ENCODE results near the gene DUSP7. TPM values are rescaled to one million over a fixed set of nuclear protein-coding genes. Genes with fewer than 3 reads are reported as not detected.

The DUSP7 gene
- total RNA-seq, 1 experiment from 2014 or later, result 16.6 TPM

DNA sequence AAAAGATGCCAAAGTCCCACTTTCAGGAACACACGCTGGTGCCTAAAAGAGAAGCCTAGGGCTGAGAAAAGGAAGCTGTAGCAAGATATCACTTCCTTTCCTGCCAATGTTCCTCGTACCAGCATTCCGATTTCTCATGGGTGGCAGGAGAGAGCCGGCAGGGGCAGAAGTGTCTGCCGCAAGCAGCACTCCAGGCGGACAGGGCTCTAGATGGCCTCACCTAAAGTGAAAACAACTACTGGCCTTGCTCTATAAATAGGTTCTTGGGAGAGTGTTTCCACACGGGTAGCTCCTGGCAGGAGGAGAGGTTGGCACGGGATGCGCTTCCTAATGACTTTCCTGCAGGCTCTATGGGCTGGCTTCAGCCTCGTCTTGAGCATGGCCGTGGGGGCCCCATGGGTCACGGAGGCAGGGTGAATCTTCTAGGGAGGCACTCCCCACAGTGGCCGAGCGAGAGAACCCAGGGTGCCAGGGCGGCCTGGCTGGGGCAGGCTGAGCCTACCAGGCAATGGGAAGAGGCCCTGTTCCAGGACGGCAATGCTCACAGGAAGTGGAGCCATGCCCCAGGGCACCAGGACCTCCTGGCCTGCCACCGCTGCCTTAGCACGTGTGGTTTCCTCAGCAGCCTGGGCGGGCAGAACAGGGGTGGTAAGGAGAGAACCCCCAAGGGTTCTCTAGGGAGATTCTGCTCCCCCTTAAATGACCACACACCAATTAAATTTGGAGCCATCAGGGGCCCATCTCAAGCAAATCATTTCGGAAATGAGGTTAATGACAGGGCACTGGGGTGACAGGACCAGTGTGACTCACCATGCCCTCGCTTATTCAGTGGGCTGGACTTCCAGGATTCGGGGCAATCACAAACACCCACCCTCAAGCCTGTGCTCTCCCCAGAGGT lies 14.6 kb upstream of the DUSP7 start:
- ChIA-PET RAD21 (ENCODE audit: low non-redundant PET in 1 of 2, low total read pairs in 2 of 2, uncharacterized antibody in 2 of 2, unreplicated experiment in 2 of 2) (no interaction called here), CTCF (no interaction called here), POLR2A (no interaction called here)
- H2AFZ ChIP-seq (ENCODE audit: low read depth, low read length, poor library complexity, severe bottlenecking), result no peak overlapping the region
- H3K4me3 ChIP-seq (replicated peaks in 1 of 2; ENCODE audit: low read depth in 1 of 2, low read length in 2 of 2), result no peak overlapping the region
- BruUV-seq (replicated peaks), result no TSS peak
- intact Hi-C loops (cut with micrococcal nuclease), result no loop called here
- TF ChIP-seq ELF1 (IDR thresholded peaks at IDR 0.05; ENCODE audit: borderline replicate concordance, low read depth) (no peak), FOSL1 (IDR thresholded peaks at IDR 0.05; ENCODE audit: low read depth) (no peak), SP1 (IDR thresholded peaks at IDR 0.05; ENCODE audit: low read depth) (no peak), ZNF274 (IDR thresholded peaks at IDR 0.05; ENCODE audit: low read depth, low read length) (no peak), SRF (IDR thresholded peaks at IDR 0.05; ENCODE audit: low read depth) (no peak), EZH2 (IDR thresholded peaks at IDR 0.05) (no peak), JUND (IDR thresholded peaks at IDR 0.05) (no peak), POLR2A (IDR thresholded peaks at IDR 0.05; ENCODE audit: borderline replicate concordance, extremely low read depth, insufficient read depth, insufficient read length) (no peak), EGR1 (IDR thresholded peaks at IDR 0.05; ENCODE audit: low read depth) (no peak), ZFX (IDR thresholded peaks at IDR 0.05) (no peak), CBX3 (IDR thresholded peaks at IDR 0.05; ENCODE audit: low read depth) (no peak), YY1 (IDR thresholded peaks at IDR 0.05; ENCODE audit: extremely low read depth, insufficient replicate concordance, low read depth, low read length) (no peak), POLR2AphosphoS5 (IDR thresholded peaks at IDR 0.05; ENCODE audit: low read depth, low read length) (no peak), SIN3A (IDR thresholded peaks at IDR 0.05; ENCODE audit: low read depth) (no peak), EZH2phosphoT487 (IDR thresholded peaks at IDR 0.05; ENCODE audit: borderline replicate concordance) (no peak)
- TF ChIP-seq, protein P1, sequence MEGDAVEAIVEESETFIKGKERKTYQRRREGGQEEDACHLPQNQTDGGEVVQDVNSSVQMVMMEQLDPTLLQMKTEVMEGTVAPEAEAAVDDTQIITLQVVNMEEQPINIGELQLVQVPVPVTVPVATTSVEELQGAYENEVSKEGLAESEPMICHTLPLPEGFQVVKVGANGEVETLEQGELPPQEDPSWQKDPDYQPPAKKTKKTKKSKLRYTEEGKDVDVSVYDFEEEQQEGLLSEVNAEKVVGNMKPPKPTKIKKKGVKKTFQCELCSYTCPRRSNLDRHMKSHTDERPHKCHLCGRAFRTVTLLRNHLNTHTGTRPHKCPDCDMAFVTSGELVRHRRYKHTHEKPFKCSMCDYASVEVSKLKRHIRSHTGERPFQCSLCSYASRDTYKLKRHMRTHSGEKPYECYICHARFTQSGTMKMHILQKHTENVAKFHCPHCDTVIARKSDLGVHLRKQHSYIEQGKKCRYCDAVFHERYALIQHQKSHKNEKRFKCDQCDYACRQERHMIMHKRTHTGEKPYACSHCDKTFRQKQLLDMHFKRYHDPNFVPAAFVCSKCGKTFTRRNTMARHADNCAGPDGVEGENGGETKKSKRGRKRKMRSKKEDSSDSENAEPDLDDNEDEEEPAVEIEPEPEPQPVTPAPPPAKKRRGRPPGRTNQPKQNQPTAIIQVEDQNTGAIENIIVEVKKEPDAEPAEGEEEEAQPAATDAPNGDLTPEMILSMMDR (IDR thresholded peaks at IDR 0.05 in 2 of 3, conservative IDR thresholded peaks at IDR 0.05 in 1 of 3; ENCODE audit: borderline replicate concordance in 1 of 3, insufficient read depth in 1 of 3, low read depth in 2 of 3, low read length in 2 of 3), result no peak
- TF ChIP-seq, protein P2, sequence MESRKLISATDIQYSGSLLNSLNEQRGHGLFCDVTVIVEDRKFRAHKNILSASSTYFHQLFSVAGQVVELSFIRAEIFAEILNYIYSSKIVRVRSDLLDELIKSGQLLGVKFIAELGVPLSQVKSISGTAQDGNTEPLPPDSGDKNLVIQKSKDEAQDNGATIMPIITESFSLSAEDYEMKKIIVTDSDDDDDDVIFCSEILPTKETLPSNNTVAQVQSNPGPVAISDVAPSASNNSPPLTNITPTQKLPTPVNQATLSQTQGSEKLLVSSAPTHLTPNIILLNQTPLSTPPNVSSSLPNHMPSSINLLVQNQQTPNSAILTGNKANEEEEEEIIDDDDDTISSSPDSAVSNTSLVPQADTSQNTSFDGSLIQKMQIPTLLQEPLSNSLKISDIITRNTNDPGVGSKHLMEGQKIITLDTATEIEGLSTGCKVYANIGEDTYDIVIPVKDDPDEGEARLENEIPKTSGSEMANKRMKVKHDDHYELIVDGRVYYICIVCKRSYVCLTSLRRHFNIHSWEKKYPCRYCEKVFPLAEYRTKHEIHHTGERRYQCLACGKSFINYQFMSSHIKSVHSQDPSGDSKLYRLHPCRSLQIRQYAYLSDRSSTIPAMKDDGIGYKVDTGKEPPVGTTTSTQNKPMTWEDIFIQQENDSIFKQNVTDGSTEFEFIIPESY (IDR thresholded peaks at IDR 0.05; ENCODE audit: extremely low read depth, insufficient replicate concordance, low read length), result no peak
- TF ChIP-seq, protein P3, sequence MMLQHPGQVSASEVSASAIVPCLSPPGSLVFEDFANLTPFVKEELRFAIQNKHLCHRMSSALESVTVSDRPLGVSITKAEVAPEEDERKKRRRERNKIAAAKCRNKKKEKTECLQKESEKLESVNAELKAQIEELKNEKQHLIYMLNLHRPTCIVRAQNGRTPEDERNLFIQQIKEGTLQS (IDR thresholded peaks at IDR 0.05), result no peak
- TF ChIP-seq, protein P4, sequence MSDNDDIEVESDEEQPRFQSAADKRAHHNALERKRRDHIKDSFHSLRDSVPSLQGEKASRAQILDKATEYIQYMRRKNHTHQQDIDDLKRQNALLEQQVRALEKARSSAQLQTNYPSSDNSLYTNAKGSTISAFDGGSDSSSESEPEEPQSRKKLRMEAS (IDR thresholded peaks at IDR 0.05), result no peak
- TF ChIP-seq, protein P5, sequence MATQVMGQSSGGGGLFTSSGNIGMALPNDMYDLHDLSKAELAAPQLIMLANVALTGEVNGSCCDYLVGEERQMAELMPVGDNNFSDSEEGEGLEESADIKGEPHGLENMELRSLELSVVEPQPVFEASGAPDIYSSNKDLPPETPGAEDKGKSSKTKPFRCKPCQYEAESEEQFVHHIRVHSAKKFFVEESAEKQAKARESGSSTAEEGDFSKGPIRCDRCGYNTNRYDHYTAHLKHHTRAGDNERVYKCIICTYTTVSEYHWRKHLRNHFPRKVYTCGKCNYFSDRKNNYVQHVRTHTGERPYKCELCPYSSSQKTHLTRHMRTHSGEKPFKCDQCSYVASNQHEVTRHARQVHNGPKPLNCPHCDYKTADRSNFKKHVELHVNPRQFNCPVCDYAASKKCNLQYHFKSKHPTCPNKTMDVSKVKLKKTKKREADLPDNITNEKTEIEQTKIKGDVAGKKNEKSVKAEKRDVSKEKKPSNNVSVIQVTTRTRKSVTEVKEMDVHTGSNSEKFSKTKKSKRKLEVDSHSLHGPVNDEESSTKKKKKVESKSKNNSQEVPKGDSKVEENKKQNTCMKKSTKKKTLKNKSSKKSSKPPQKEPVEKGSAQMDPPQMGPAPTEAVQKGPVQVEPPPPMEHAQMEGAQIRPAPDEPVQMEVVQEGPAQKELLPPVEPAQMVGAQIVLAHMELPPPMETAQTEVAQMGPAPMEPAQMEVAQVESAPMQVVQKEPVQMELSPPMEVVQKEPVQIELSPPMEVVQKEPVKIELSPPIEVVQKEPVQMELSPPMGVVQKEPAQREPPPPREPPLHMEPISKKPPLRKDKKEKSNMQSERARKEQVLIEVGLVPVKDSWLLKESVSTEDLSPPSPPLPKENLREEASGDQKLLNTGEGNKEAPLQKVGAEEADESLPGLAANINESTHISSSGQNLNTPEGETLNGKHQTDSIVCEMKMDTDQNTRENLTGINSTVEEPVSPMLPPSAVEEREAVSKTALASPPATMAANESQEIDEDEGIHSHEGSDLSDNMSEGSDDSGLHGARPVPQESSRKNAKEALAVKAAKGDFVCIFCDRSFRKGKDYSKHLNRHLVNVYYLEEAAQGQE (IDR thresholded peaks at IDR 0.05; ENCODE audit: low read depth), result no peak
- no peaks in the 10 kb centered on the region for H3K9me2 ChIP-seq (ENCODE audit: insufficient read depth)
- H3K27me3 ChIP-seq (ENCODE audit: insufficient read depth, low read length), result no peaks in the 10 kb centered on the region
- no peaks in the 10 kb centered on the region for H3K9me3 ChIP-seq (ENCODE audit: control insufficient read depth in 1 of 2, insufficient read depth in 1 of 2, low read depth in 1 of 2, low read length in 2 of 2)
- DNase-seq (ENCODE audit: low read depth, low spot score) (no peak), ATAC-seq (no peak)
- no peaks in the 10 kb centered on the region; a peak in 1 of 4 replicates for H3K36me3 ChIP-seq (ENCODE audit: control insufficient read depth in 1 of 2, insufficient read depth in 2 of 2, low read length in 2 of 2)
- peaks cover 0 to 5% of the 10 kb centered on the region in 2 experiments; a peak in 1 of 4 replicates for H3K4me1 ChIP-seq (ENCODE audit: control insufficient read depth in 1 of 2, insufficient read depth in 2 of 2, low read length in 2 of 2)
- H3K4me2 ChIP-seq (ENCODE audit: low read length), result no peak overlapping the region
- no peaks in the 10 kb centered on the region for H4K20me1 ChIP-seq (ENCODE audit: insufficient read depth)
- no peaks in the 10 kb centered on the region for H3K79me2 ChIP-seq (ENCODE audit: insufficient read depth, low read length)
- H3K27ac ChIP-seq (ENCODE audit: low read depth, low read length), result no peak overlapping the region
- no peak overlapping the region for H3K9ac ChIP-seq (ENCODE audit: low read length)

Data from HCT116 (cell line).